Raji (cell line): ENCODE data around the gene ABHD8.

Source experiments
- POLR2A ChIP-seq: IDR thresholded peaks from 2 replicates; pipeline ENCODE4 v1.6.1; 2011; ENCODE audit warnings: low read depth, low read length, control low read depth; ENCODE audit not compliant: insufficient read depth

The ABHD8 gene

GRCh38 chr19:17303167-17303939 is at the start of gene ABHD8:
ABHD8 (minus strand) TSS chr19:17303425; CDS start chr19:17301616, 1,809 bp downstream.
- TF ChIP-seq POLR2A: peak; percentile 31; the same call in 1 of the 2 replicates

- TF ChIP-seq POLR2A: no peak
Observed at GRCh38 chr19:17352608-17353280, 49.5 kb upstream of the ABHD8 start.

- no peak for TF ChIP-seq POLR2A
Observed at GRCh38 chr19:17351815-17352435, 48.7 kb upstream of the ABHD8 start.

- TF ChIP-seq POLR2A: no peak
Observed at GRCh38 chr19:17348700-17349099, 45.5 kb upstream of the ABHD8 start.

GRCh38 chr19:17347877-17348276 is 44.7 kb upstream of the ABHD8 start:
- no peak for TF ChIP-seq POLR2A

- no peak for TF ChIP-seq POLR2A
Observed at GRCh38 chr19:17347361-17347760, 44.1 kb upstream of the ABHD8 start.

GRCh38 chr19:17346109-17346671 is 43.0 kb upstream of the ABHD8 start:
- no peak; the same call in 1 of the 2 replicates for TF ChIP-seq POLR2A

- TF ChIP-seq POLR2A: no peak
Observed at GRCh38 chr19:17341845-17342244, 38.6 kb upstream of the ABHD8 start.

- no peak for TF ChIP-seq POLR2A
Observed at GRCh38 chr19:17341386-17341785, 38.2 kb upstream of the ABHD8 start.

GRCh38 chr19:17340871-17341357 is 37.7 kb upstream of the ABHD8 start:
- TF ChIP-seq POLR2A: no peak

- TF ChIP-seq POLR2A: no peak
Observed at GRCh38 chr19:17340302-17340870, 37.2 kb upstream of the ABHD8 start.

GRCh38 chr19:17339088-17339741 is 36.0 kb upstream of the ABHD8 start:
- no peak for TF ChIP-seq POLR2A

- TF ChIP-seq POLR2A: no peak
Observed at GRCh38 chr19:17338433-17339078, 35.3 kb upstream of the ABHD8 start.
